HepG2 (cell line): ENCODE results near the gene KIF27. TPM values are rescaled to one million over a fixed set of nuclear protein-coding genes. Genes with fewer than 3 reads are reported as not detected.

ENCODE experiments used
- DR1 ChIP-seq: sonication (generic); formaldehyde crosslinking; IDR thresholded peaks from 2 replicates; pipeline ENCODE4 v1.8.0; 2021; ENCODE audit warnings: mild to moderate bottlenecking, missing genetic modification reagents, inconsistent platforms
- E2F5 ChIP-seq: sonication (generic); formaldehyde crosslinking; conservative IDR thresholded peaks from 2 replicates; pipeline ENCODE4 v1.4.0; 2020; ENCODE audit warnings: missing genetic modification reagents
- JUN ChIP-seq: sonication (generic); formaldehyde crosslinking; IDR thresholded peaks from 2 replicates; pipeline ENCODE4 v1.4.0; 2020; ENCODE audit warnings: mild to moderate bottlenecking, missing genetic modification reagents
- JUND ChIP-seq: sonication (generic); formaldehyde crosslinking; IDR thresholded peaks from 2 replicates; pipeline ENCODE4 v1.8.0; 2022; ENCODE audit warnings: mild to moderate bottlenecking, missing genetic modification reagents
- KDM3A ChIP-seq: IDR thresholded peaks from 2 replicates; pipeline ENCODE4 v1.6.1; 2018; ENCODE audit warnings: low read depth, missing compliant biosample characterization
- KLF11 ChIP-seq: IDR thresholded peaks from 2 replicates; pipeline ENCODE4 v1.6.1; 2016; ENCODE audit warnings: missing compliant biosample characterization
- LRRFIP1 ChIP-seq: sonication (generic); formaldehyde crosslinking; conservative IDR thresholded peaks from 2 replicates; pipeline ENCODE4 v1.4.0; 2020; ENCODE audit warnings: missing genetic modification reagents
- NFKB2 ChIP-seq: sonication (generic); formaldehyde crosslinking; IDR thresholded peaks from 2 replicates; pipeline ENCODE4 v1.4.0; 2020; ENCODE audit warnings: missing genetic modification reagents, borderline replicate concordance
- RBM22 ChIP-seq: fragments of 200-400 bp; formaldehyde crosslinking; optimal IDR thresholded peaks from 2 replicates; pipeline ENCODE3; 2017; ENCODE audit warnings: mild to moderate bottlenecking, low read length, moderate library complexity
- RCOR2 ChIP-seq: IDR thresholded peaks from 2 replicates; pipeline ENCODE4 v1.6.1; 2016; ENCODE audit warnings: missing biosample characterization, missing genetic modification reagents
- SMC3 ChIP-seq: IDR thresholded peaks from 2 replicates; pipeline ENCODE4 v1.6.1; 2011; ENCODE audit warnings: low read length, improper control_type of control experiment
- TCF7 ChIP-seq: sonication (generic); IDR thresholded peaks from 2 replicates; pipeline ENCODE4 v1.6.1; 2016; ENCODE audit warnings: antibody characterized with exemption, low read depth
- TFE3 ChIP-seq: IDR thresholded peaks from 2 replicates; pipeline ENCODE4 v1.6.1; 2016
- TOPORS ChIP-seq: sonication (generic); formaldehyde crosslinking; IDR thresholded peaks from 2 replicates; pipeline ENCODE4 v1.8.0; 2023; ENCODE audit warnings: mild to moderate bottlenecking, missing genetic modification reagents
- TSC22D2 ChIP-seq: sonication (generic); formaldehyde crosslinking; IDR thresholded peaks from 2 replicates; pipeline ENCODE4 v1.5.1; 2020; ENCODE audit warnings: missing genetic modification reagents, mild to moderate bottlenecking, borderline replicate concordance
- ZNF121 ChIP-seq: sonication (generic); formaldehyde crosslinking; IDR thresholded peaks from 2 replicates; pipeline ENCODE4 v1.5.0; 2020; ENCODE audit warnings: mild to moderate bottlenecking, missing genetic modification reagents
- ZNF260 ChIP-seq: sonication (generic); formaldehyde crosslinking; IDR thresholded peaks from 2 replicates; pipeline ENCODE4 v1.4.0; 2020; ENCODE audit warnings: missing genetic modification reagents, low read depth, mild to moderate bottlenecking, borderline replicate concordance
- ZNF326 ChIP-seq: sonication (generic); formaldehyde crosslinking; IDR thresholded peaks from 2 replicates; pipeline ENCODE4 v1.4.0; 2020; ENCODE audit warnings: missing genetic modification reagents, borderline replicate concordance
- ZNF44 ChIP-seq: sonication (generic); formaldehyde crosslinking; IDR thresholded peaks from 2 replicates; pipeline ENCODE4 v1.5.1; 2020; ENCODE audit warnings: mild to moderate bottlenecking, missing genetic modification reagents
- ZNF563 ChIP-seq: sonication (generic); formaldehyde crosslinking; IDR thresholded peaks from 2 replicates; pipeline ENCODE4 v1.8.0; 2022; ENCODE audit warnings: mild to moderate bottlenecking, moderate library complexity, missing genetic modification reagents
- polyA plus RNA-seq, 8 experiments: library from polyadenylated mRNA; depleted of rRNA in 3 of 8; stranded (reverse) in 7 of 8; unstranded in 1 of 8; fragments of >200 nt; fragmentation: Illumina TruSeq in 4 of 8; extraction: Trizol in 4 of 8; gene quantifications; 2 replicates each; pipeline versions ENCODE4 v1.2.1 to v1.2.3, GENCODE V29; 2011 to 2016; ENCODE audit warnings: low read depth in 4 of 8, missing spikeins in 1 of 8, mixed read lengths in 1 of 8; ENCODE audit not compliant: insufficient read depth in 1 of 8
- total RNA-seq, 5 experiments: library from RNA; depleted of rRNA; stranded (reverse); fragments of >200 nt; fragmentation: Illumina TruSeq; extraction: Trizol; gene quantifications; 2 replicates each; pipeline ENCODE4 v1.2.3, GENCODE V29; 2016; ENCODE audit warnings: low read depth in 1 of 5
- TF ChIP-seq, protein P1 (sequence below): sonication (generic); formaldehyde crosslinking; IDR thresholded peaks from 2 replicates; pipeline ENCODE4 v1.4.0; 2020; ENCODE audit warnings: missing genetic modification reagents

Gene KIF27
- total and polyA plus RNA-seq, 2 of the 13 experiments (the other 11 are each of a cell fraction or from before 2014, with no cell fraction given), result 0.95 to 4.1 TPM

DNA sequence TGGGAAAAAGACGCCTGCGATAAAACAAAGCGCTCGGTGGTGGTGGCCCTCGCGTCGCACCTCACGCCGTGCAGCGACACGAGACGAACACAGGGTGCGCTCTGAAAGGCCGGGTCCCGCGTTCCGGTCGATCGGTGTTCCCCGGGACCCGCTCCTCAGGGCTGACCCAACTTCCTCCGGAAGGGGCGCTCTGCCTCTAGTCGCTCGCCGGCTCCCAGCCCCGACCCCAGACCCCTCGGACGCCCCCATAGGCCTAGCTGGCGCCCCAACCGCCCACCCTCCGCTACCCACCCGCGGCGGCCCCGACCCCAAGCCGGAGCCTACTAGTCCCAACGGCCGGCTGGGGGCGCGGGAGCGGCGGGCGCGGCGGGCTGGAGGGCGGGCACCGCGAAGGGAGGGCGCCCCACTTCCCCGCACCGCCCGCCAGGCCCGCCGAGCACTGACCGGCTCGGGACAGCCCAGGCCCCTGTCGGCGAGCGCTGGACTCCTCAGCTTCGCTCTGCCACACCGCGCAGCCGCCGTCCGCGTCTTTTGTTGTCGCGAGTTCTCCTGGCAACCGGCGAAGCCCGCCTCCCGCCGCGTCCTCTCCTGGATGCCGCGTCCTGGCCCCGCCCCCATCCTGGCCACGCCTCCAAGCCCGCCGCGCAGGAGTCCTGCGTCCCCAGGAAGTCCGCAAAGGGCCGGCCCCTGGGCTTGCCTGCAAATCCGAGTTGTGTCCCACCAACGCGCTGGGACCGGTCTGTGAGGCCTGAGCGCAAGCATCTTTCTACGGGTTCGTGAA is at the start of gene KIF27 (continued):
- peak; percentile 52; the same call in 1 of the 2 replicates for TF ChIP-seq TFE3 (CRISPR knock-in tag)
- no peak for TF ChIP-seq TCF7
- TF ChIP-seq JUN (CRISPR knock-in tag), result no peak
- no peak for TF ChIP-seq KDM3A
- no peak for TF ChIP-seq RCOR2 (CRISPR knock-in tag)
- 0 out of 2 replicates have a peak, but pooled peaks have one; percentile 20 for TF ChIP-seq E2F5
- TF ChIP-seq KLF11 (CRISPR knock-in tag), result no peak
- TF ChIP-seq SMC3, result no peak
- TF ChIP-seq DR1 (CRISPR knock-in tag), result no peak
- no peak for TF ChIP-seq ZNF326 (CRISPR knock-in tag)
- TF ChIP-seq ZNF44, result no peak
- TF ChIP-seq TSC22D2 (CRISPR knock-in tag), result no peak
- no peak for TF ChIP-seq LRRFIP1 (CRISPR knock-in tag)
- TF ChIP-seq ZNF563 (CRISPR knock-in tag), result peak; percentile 85
- TF ChIP-seq, protein P1, sequence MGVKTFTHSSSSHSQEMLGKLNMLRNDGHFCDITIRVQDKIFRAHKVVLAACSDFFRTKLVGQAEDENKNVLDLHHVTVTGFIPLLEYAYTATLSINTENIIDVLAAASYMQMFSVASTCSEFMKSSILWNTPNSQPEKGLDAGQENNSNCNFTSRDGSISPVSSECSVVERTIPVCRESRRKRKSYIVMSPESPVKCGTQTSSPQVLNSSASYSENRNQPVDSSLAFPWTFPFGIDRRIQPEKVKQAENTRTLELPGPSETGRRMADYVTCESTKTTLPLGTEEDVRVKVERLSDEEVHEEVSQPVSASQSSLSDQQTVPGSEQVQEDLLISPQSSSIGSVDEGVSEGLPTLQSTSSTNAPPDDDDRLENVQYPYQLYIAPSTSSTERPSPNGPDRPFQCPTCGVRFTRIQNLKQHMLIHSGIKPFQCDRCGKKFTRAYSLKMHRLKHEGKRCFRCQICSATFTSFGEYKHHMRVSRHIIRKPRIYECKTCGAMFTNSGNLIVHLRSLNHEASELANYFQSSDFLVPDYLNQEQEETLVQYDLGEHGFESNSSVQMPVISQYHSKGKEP (CRISPR knock-in tag), result no peak
- TF ChIP-seq NFKB2, result peak; percentile 84
- TF ChIP-seq RBM22, result no peak
- no peak for TF ChIP-seq ZNF260
- no peak for TF ChIP-seq ZNF121
- TF ChIP-seq TOPORS (CRISPR knock-in tag), result peak; percentile 97
- no peak for TF ChIP-seq JUND (CRISPR knock-in tag)
